Gastroesophageal sphincter (tissue), 3 donors: ENCODE results near the gene RIPK4.

ENCODE experiments used
- CTCF ChIP-seq, 4 experiments: fragments of 200-600 bp in 2 of 4; fragments of 450-650 bp in 2 of 4; sonication (generic) in 1 of 4; IDR thresholded peaks; one replicate each; pipeline ENCODE4 v1.5.1; 2017 to 2019; ENCODE audit warnings: antibody characterized with exemption in 4 of 4, mild to moderate bottlenecking in 2 of 4, moderate library complexity in 2 of 4
- POLR2A ChIP-seq, 2 donors: fragments of 450-650 bp; IDR thresholded peaks; one replicate each; pipeline ENCODE4 v1.6.1; 2017; ENCODE audit warnings: antibody characterized with exemption in 2 of 2, mild to moderate bottlenecking in 2 of 2, moderate library complexity in 1 of 2

GRCh38 chr21:41717573-41718330 is 49.1 kb downstream of the RIPK4 start:
- no peak for TF ChIP-seq CTCF (IDR thresholded peaks at IDR 0.05)
- TF ChIP-seq POLR2A (IDR thresholded peaks at IDR 0.05): no peak
